ENCODE data around the gene ZBTB40.

Gene ZBTB40

DNA sequence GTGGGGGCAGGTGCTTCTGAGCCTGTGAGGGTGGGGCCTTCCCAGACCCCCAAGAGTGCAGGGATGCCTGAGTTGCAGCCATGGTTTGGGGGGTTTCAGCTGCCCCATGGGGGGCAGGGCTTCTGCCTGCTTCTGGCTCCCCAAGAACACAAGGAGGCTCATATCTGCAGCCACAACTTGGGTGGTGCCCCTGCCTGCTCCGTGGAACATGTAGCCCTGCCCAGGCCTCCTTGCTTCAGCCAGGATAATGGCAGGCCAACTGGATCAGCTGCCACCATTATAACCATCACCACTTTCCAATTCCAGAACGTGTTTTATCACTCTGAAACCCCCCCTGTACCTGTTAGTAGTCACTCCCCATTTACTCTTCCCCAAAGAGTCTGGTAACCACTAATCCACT, 14.0 kb downstream of the ZBTB40 start:
- no peak for DNase-seq (ENCODE audit: low read depth)

GRCh38 chr1:22470227-22470626, 18.6 kb downstream of the ZBTB40 start:
- DNase-seq (ENCODE audit: low read depth): no peak

GRCh38 chr1:22471078-22471477, 19.4 kb downstream of the ZBTB40 start:
- no peak for DNase-seq (ENCODE audit: low read depth)

DNA sequence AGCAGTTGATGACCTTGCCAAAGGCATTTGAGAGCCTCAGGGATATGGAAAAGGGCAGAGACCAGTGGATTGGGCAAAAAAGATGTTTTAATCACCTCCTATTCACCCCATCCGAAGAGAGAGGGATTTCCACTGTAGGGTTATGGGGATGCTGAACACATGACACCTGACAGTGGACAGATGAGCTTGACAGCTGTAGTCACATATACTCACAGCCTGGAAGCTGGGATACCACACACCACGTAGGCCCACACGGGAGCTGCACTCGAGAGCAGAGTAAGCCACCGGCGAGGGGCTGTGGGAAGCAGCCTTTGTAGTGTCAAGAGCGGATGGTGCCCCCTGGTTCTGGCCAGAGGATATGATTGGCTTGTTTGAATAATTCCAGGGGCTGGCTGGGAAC, 20.0 kb downstream of the ZBTB40 start:
- no peak for DNase-seq (ENCODE audit: low read depth)

DNA sequence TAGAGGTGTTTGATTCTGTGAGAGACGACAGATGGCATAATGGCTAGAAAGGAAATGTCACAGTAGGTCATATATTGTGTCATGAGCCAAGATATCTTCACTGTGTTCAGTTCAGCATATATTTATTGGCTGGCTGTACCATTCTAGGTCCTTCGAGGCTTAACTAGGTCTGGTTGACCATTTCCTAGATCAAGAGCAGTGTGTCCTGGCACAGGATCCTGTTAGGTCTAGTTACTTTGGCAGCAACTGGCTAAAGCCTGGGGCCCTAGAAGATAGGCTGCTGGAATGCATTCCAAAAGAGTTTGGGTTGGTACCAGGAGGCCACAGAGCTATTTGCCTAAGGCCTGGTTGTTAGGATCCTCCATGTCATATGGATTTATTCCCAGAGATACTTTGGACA, 20.9 kb downstream of the ZBTB40 start:
- DNase-seq (ENCODE audit: low read depth): no peak

DNA sequence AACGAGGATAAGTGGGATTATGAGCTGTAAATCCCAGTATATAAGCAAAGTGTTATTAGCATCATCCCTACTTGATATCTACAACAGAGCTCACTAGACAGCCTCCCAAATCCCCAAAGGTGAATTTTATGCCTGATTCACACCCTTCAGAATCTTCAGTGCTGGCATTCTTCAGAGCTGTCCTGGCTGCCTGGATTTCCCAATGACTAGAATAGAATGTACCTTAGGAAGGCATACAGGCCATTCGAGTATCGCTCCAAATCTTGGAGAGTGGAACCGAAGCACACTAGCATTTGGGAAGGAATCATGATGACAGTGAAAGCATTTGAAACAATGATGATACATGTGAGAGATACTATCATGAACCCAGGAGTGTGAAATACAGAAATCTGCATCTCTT, 22.3 kb downstream of the ZBTB40 start:
- no peak for DNase-seq (ENCODE audit: low read depth)

- no peak for DNase-seq (ENCODE audit: low read depth)
These were observed 24.9 kb downstream of the ZBTB40 start for GRCh38 chr1:22476566-22476965.

DNA sequence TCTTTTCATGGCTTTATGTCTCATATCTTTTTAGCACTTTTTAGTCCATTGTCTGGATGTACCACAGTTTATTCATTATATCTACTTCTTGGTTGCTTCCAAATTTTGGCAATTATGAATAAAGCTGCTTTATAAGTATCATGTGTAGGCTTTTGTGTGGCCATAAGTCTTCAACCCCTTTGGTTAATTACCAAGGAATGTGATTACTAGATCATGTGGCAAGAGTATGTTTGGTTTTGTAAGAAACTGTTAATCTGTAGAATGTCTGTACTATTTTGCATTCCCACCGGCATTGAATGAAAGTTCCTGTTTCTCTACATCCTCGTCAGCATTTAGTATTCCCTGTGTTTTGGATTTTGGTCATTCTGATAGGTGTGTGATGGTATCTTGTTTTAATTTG, 31.5 kb downstream of the ZBTB40 start:
- no peak for DNase-seq (ENCODE audit: low read depth)

GRCh38 chr1:22484706-22485345, 33.2 kb downstream of the ZBTB40 start:
- DNase-seq (ENCODE audit: low read depth): no peak

DNA sequence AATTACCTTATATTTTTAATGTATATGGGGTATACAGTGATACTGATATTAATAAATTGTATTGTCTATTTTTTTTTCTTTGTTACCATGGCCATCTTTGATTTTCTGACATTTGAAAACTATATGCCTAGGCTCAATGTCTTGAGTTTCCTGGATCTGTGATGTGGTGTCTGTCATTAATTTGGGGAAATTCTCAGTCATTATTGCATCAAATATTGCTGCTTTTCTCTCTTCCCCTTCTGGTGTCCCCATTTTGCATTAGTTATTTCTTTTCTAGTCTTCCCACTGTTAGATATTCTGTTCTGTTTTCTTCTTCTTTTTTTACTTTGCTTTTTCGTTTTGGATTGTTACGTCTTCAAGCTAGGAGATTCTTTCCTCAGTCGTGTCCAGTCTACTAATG, 33.8 kb downstream of the ZBTB40 start:
- DNase-seq (ENCODE audit: low read depth): no peak

DNA sequence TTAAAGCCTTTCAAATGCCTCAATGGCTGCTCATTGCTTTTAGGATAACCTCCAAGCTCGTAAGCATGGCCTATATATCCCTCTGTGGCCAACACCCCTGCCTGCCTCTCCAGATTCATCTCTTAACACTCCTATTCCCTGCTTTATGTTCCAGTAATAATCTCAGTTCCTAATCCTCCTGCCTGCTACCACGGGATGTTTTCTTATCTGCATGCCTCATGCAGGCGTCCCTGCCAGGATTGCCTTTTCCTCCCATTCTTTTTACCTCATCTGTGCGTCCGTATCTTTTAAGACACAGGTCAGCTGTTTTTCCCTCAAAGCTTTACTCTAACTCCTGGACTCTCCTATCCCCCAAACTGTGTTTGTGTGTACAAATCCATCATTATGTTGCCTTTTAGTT, 36.1 kb downstream of the ZBTB40 start:
- DNase-seq (ENCODE audit: low read depth): no peak

DNA sequence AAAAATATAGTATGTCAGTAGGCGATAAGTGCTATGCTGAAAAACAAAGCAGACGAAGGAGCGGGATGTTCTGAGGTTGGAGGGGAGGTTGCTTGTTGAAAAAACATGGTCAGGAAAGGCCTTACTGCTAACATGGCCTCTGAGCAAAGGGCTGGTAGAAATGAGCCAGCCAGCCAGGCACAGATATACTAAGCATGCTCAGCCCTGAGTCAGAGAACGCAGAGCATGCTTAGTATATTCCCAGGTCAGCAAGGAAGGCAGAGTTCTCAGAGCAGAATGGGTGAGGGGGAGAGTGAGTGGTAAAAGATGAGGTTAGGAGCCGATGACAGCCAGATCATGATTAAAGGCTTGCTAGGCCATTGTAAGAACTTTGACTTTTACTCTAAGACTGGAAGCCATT, 36.7 kb downstream of the ZBTB40 start:
- no peak for DNase-seq (ENCODE audit: low read depth)

DNA sequence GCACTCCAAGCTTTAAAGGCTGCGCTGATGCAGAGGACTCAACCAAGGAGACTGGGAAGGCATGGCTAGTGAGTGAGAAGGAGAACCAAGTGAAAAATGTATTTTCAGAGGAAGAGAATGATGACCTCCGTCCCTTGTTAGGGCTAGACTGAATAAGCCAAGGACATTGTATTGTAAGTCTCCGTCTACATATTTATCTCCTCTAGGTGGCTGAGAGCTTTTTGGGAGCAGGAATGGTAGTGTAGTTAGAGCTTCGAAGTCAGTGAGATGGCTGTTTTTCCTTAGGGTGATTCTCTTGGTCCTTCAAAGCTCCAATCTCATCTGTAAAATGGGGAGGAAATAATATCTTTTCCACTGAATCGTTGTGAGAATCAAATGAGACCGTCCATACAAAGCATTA, 37.6 kb downstream of the ZBTB40 start:
- no peak for DNase-seq (ENCODE audit: low read depth)

GRCh38 chr1:22489823-22490222, 38.2 kb downstream of the ZBTB40 start:
- DNase-seq (ENCODE audit: low read depth): no peak

- DNase-seq (ENCODE audit: low read depth): no peak
These were observed 38.7 kb downstream of the ZBTB40 start for GRCh38 chr1:22490309-22490708.

GRCh38 chr1:22491995-22492715, 40.5 kb downstream of the ZBTB40 start:
- no peak for DNase-seq (ENCODE audit: low read depth)

DNA sequence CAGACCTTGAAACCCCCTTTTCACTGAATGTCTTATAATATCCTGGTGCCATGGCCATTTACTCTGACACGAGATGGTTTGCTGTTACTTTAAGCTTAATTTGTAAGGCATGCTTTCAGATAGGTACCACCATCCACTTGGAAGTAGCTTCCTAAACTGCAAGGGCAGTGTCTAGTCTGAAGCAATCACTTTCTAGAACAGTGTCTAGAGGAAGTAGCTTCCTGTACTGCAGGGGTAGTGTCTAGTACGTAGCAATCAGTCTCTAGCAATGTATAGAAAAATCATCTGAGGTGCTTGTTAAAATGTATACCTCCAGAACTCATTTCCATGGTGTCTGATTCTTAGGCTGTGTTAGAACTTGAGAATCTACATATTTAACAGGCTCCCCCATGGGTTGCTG, 42.5 kb downstream of the ZBTB40 start:
- no peak for DNase-seq (ENCODE audit: low read depth)

DNA sequence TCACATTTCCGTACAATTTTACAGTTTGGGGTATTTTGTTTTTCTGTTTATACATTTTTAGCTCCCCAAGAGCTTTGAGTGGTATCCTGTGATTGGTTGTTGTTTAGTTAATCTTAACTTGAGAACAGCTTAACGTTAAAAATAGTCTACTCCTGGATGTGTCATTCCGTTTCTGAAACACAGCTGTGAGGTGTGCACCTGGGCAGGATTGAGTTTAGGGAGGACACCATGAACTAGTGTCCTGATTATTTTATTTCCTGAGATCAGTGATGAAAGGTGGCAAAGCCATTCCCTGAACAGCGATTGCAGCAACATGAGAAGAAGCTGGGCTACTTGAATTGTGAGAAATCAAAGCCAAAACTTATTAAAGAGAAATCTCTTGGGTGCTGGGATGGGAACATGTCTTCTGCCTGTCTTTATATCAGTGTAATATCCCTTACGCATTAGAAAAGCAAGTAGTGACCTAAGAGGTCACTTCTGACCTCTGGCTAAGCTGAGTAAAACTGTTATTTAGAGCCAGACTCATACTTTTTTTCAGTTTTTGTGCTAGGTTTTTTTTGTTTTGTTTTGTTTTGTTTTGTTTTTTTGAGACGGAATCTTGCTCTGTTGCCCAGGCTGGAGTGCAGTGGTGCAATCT, 43.4 kb downstream of the ZBTB40 start:
- no peak for DNase-seq (ENCODE audit: low read depth)

- no peak for DNase-seq (ENCODE audit: low read depth)
These were observed 45.0 kb downstream of the ZBTB40 start for GRCh38 chr1:22496536-22497160.

GRCh38 chr1:22498463-22498862, 46.8 kb downstream of the ZBTB40 start:
- no peak for DNase-seq (ENCODE audit: low read depth)

DNA sequence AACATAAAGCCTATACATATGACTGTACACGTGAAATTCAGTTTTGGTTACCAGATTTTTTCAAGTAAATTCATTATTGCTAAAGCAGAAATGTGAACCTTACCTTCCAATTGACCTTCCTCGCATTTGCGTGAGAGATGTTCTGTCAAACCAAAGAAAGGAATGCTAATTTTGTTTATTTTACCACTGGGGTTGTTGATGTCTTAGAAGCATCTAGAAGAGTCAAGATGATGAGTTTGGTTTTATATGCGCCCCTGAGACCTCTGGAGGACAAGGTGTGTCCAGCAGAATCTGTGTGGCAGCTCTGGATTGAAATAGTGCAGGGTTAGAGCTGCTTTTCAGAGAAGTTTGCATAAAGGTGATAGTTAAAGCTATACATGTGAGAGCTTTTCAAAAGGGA, 48.4 kb downstream of the ZBTB40 start:
- no peak for DNase-seq (ENCODE audit: low read depth)

GRCh38 chr1:22500471-22500870, 48.8 kb downstream of the ZBTB40 start:
- DNase-seq (ENCODE audit: low read depth): no peak

GRCh38 chr1:22502202-22502601, 50.6 kb downstream of the ZBTB40 start:
- DNase-seq (ENCODE audit: low read depth): no peak
